Adrenal gland (tissue), 12 donors: ENCODE measurements around the gene MLST8. TPM values are rescaled to one million over a fixed set of nuclear protein-coding genes. Genes with fewer than 3 reads are reported as not detected.

Experiments
- DNase-seq, 7 donors: peaks; one replicate each; pipeline ENCODE4 v3.0.0-alpha.2; 2019 to 2020
- H3K27ac ChIP-seq, 5 donors: fragments of 200-600 bp; sonication (generic) in 4 of 5; 1 replicate in 3 of 5; 2 replicates in 2 of 5; pipeline versions ENCODE4 v1.5.1 to v1.8.0; 2016 to 2020; ENCODE audit warnings: mild to moderate bottlenecking in 1 of 5
- H3K27me3 ChIP-seq: fragments of 200-600 bp; 2 replicates; pipeline ENCODE4 v1.8.0; 2021
- H3K36me3 ChIP-seq, 2 donors: fragments of 200-600 bp; replicated peaks in 1 of 2; 1 replicate in 1 of 2; 2 replicates in 1 of 2; pipeline versions ENCODE4 v1.5.1 to v1.8.0; 2018 to 2022
- H3K4me1 ChIP-seq, 2 donors: fragments of 200-600 bp; replicated peaks in 1 of 2; 1 replicate in 1 of 2; 2 replicates in 1 of 2; pipeline versions ENCODE4 v1.5.1 to v1.8.0; 2018 to 2021
- H3K4me3 ChIP-seq, 4 donors: fragments of 200-600 bp; sonication (generic) in 3 of 4; one replicate each; pipeline ENCODE4 v1.5.1; 2016 to 2018
- H3K9me3 ChIP-seq, 3 donors: fragments of 200-600 bp; sonication (generic) in 1 of 3; replicated peaks in 1 of 3; 1 replicate in 2 of 3; 2 replicates in 1 of 3; pipeline versions ENCODE4 v1.5.1 to v1.8.0; 2016 to 2021
- CTCF ChIP-seq, 6 experiments: fragments of 450-650 bp in 4 of 6; fragments of 200-600 bp in 2 of 6; sonication (generic) in 1 of 6; IDR thresholded peaks; 1 replicate in 5 of 6; 2 replicates in 1 of 6; pipeline versions ENCODE4 v1.5.1 to v1.8.0; 2016 to 2021; ENCODE audit warnings: antibody characterized with exemption in 6 of 6, mild to moderate bottlenecking in 2 of 6, moderate library complexity in 1 of 6
- POLR2A ChIP-seq, 2 donors: fragments of 450-650 bp; IDR thresholded peaks; one replicate each; pipeline ENCODE4 v1.6.1; 2017; ENCODE audit warnings: antibody characterized with exemption in 2 of 2, mild to moderate bottlenecking in 2 of 2, moderate library complexity in 1 of 2
- WGBS, 4 donors: extraction: QIAGEN DNeasy Blood & Tissue Kit in 2 of 4; methylation state at CpG; one replicate each; pipeline versions ENCODE4 v1.1.5 to v1.1.7; 2013 to 2017; 5-methylcytosine and 5-hydroxymethylcytosine counted together
- intact Hi-C, 2 donors: fragments of 100-400 bp; cut with DNase I; formaldehyde crosslinking; loops; one replicate each; pipeline versions ENCODE4 v1.14.1 to v1.15.0; 2022 to 2023
- polyA plus RNA-seq, 3 donors: library from polyadenylated mRNA; stranded (reverse); fragments of 200-250 nt in 2 of 3; fragments of 350-450 nt in 1 of 3; fragmentation: Illumina TruSeq in 1 of 3; extraction: RNeasy Lipid Tissue Mini Kit (QIAGEN cat#74804) in 1 of 3; gene quantifications; one replicate each; pipeline ENCODE4 v1.2.3, GENCODE V29; 2013 to 2014
- total RNA-seq, 9 donors: library from RNA; depleted of rRNA in 4 of 9; stranded (reverse); fragments of >200 nt in 4 of 9; fragments of 120-200 nt in 1 of 9; fragmentation: NEBNext Ultra II Directional in 1 of 9; extraction: Animal tissue kit (Norgen Biotek cat#: 25700) in 1 of 9; gene quantifications; one replicate each; pipeline versions ENCODE4 v1.1.0 to v1.2.4, GENCODE V29; 2013 to 2023
- donor health status: healthy with polysubstance abuse.
- donor health status: Bipolar disorder and iron deficiency.
- donor health status: DM: yes; HTN: yes; CAD: no.
- donor health status: DM: no; HTN: no; CAD: no.
- donor health status: DM: no; HTN: no; CAD: no.
- donor health status: DM: yes; HTN: yes; CAD: no.

Gene MLST8
- total and polyA plus RNA-seq, 12 donors, result 21.9 to 116 (median 57.2) TPM

DNA sequence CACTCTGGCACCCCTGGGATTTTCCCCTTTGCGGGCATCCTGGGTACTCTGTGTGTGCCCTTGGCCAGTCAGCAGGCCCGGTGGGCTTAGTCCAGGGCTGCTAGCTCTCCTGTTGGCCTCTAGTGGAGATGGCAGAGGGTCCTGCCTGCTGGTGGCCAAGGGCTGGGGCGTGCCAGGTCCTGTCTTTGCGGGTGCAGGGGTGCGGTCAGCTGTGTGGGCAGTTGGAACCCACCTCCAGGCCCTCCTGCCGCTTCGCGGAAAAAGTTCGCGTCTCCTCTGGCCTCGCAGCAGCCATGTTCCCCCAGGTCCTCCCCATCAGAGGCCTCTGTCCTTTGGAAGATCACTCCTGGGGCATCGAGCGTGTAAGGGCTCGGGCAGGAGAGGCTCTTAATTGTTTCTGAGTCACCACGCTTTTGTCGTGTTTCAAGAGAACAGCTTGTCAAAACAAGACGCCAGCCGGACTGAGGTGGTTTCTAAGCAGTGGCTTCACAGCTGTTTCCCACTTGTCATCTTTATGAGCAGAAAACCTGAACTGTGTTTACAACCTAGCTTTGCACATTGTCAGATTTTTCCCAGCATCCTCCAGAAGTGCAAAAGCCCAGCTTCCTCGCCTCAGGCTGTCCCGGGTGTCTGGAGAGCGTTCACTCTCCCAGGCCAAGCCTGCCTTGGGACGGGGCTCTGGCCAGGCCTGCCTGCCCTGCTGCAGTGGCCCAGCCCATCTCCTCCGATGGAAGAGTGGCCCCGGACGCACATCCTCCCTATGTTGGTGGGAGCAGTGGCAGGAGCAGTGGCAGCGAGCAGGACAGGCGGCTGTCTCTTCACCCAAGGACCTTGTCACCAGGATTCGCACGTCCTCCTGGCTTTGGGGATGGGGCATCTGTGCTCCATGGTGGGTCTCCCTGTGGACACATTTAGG lies 26.0 kb downstream of the MLST8 start:
- intact Hi-C loops, result no loop called here
- peaks cover 5 to 11% of the 10 kb centered on the region in 2 donors for H3K4me1 ChIP-seq
- TF ChIP-seq POLR2A (IDR thresholded peaks at IDR 0.05) (no peak), CTCF (IDR thresholded peaks at IDR 0.05) (no peak)
- H3K36me3 ChIP-seq, result peaks cover 0 to 71% of the 10 kb centered on the region in 2 donors
- H3K27ac ChIP-seq, result no peak overlapping the region
- H3K27me3 ChIP-seq, result no peaks in the 10 kb centered on the region
- H3K9me3 ChIP-seq, result no peaks in the 10 kb centered on the region
- WGBS, 4 donors, result 85 to 89% (median 87%) methylated on average over 20 to 29 of the region's 29 CpGs
- H3K4me3 ChIP-seq, result no peak overlapping the region
- no peak for DNase-seq

DNA sequence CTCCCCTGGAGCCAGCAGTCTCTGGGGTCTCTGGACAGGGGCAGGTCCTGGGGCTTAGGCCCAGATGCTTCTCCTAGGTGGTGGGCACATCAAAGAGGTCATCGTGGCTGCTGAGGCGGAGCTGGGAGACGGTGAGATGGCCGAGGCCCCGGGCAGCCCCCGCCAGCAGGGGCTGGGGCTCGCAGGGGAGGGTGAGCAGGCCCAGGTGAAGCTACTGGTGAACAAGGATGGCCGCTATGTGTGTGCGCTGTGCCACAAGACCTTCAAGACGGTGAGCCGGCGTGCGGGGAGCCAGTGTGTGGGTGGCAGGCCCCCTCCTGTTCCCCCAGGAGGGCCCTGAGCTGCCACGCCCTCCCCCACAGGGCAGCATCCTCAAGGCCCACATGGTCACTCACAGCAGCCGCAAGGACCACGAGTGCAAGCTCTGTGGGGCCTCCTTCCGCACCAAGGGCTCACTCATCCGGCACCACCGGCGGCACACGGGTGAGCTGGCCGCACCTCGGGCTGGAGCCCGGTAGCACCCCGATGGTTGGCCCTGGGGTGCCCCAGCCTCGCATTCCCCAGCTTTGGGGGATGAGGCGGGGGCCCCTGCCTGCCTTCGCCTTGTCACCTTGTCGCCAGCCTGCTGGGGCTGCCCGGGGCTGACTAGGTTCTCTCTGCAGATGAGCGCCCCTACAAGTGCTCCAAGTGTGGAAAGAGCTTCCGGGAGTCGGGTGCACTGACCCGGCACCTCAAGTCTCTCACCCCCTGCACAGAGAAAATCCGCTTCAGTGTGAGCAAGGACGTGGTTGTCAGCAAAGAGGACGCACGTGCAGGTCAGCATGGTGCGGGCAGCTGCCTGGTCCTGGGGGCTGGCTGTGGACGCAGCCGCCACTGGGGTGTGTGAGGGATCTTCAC lies 27.1 kb downstream of the MLST8 start:
- no peaks in the 10 kb centered on the region for H3K9me3 ChIP-seq
- no peak for TF ChIP-seq CTCF (IDR thresholded peaks at IDR 0.05)
- WGBS, 4 donors, result 85 to 92% (median 90%) methylated on average over 21 to 41 of the region's 41 CpGs

GRCh38 chr16:2233046-2233775 lies 28.0 kb downstream of the MLST8 start:
- WGBS, 4 donors, result 83 to 88% (median 87%) methylated on average over 14 to 28 of the region's 28 CpGs
- H3K4me3 ChIP-seq, result no peak overlapping the region
- H3K4me1 ChIP-seq, result peaks cover 12 to 17% of the 10 kb centered on the region in 2 donors
- no peak for TF ChIP-seq CTCF (IDR thresholded peaks at IDR 0.05)
- no peak for TF ChIP-seq POLR2A (IDR thresholded peaks at IDR 0.05)
- no peaks in the 10 kb centered on the region for H3K9me3 ChIP-seq
- no peak overlapping the region for H3K27ac ChIP-seq
- peaks cover 0 to 70% of the 10 kb centered on the region in 2 donors for H3K36me3 ChIP-seq
- DNase-seq, result no peak
- intact Hi-C loops, result no loop called here
- H3K27me3 ChIP-seq, result peaks cover 9% of the 10 kb centered on the region

More for the DNA sequence above, 27.1 kb downstream of the MLST8 start:
- Histone ChIP-seq H3K4me3 (no peak overlapping the region), H3K27ac (no peak overlapping the region), H3K36me3 (peaks cover 0 to 71% of the 10 kb centered on the region in 2 donors), H3K4me1 (peaks cover 11 to 15% of the 10 kb centered on the region in 2 donors), H3K27me3 (peaks cover 7% of the 10 kb centered on the region)
- no peak for DNase-seq
- intact Hi-C loops, result no loop called here
